Activated CD8-positive, alpha-beta T cell treated with anti-CD3 and anti-CD28 coated beads for 36 hours (primary cell): ENCODE measurements around the gene SRSF12. TPM values are rescaled to one million over a fixed set of nuclear protein-coding genes. Genes with fewer than 3 reads are reported as not detected.
"Not testable (repeated sequence)": the region's sequence is repeated elsewhere in the genome, so short reads cannot be mapped to it uniquely, and the experiment has no call there.

ENCODE experiments used
- ATAC-seq: fragments of 200-7000 bp; cut with Tn5 transposase; one replicate; pipeline ENCODE4 v1.10.0; 2021; ENCODE audit warnings: mild to moderate bottlenecking, moderate library complexity
- CTCF ChIA-PET: fragments of 350-600 bp; sonication (Branson Sonifier 250); formaldehyde crosslinking; loops from one replicate; lab custom pipeline; 2021; ENCODE audit warnings: antibody characterized with exemption; lab: Charles Lee
- POLR2A ChIA-PET: fragments of 350-600 bp; sonication (Branson Sonifier 250); formaldehyde crosslinking; loops from one replicate; lab custom pipeline; 2021; ENCODE audit warnings: antibody characterized with exemption; lab: Charles Lee
- DNase-seq: peaks from one replicate; pipeline ENCODE4 v3.0.0-alpha.2; 2020
- H3K27ac Mint-ChIP-seq: one replicate; pipeline ENCODE4 v1.8.0; 2021; ENCODE audit warnings: mild to moderate bottlenecking, mixed read lengths
- H3K27me3 Mint-ChIP-seq: one replicate; pipeline ENCODE4 v1.8.0; 2021; ENCODE audit warnings: mixed read lengths
- H3K36me3 Mint-ChIP-seq: one replicate; pipeline ENCODE4 v1.8.0; 2021; ENCODE audit warnings: low read depth, mixed read lengths
- H3K4me1 Mint-ChIP-seq: one replicate; pipeline ENCODE4 v1.8.0; 2021; ENCODE audit warnings: low read depth, mixed read lengths
- H3K4me3 Mint-ChIP-seq: one replicate; pipeline ENCODE4 v1.8.0; 2021; ENCODE audit warnings: mild to moderate bottlenecking, moderate library complexity, mixed read lengths
- H3K9me3 Mint-ChIP-seq: one replicate; pipeline ENCODE4 v1.8.0; 2021; ENCODE audit warnings: mixed read lengths
- CTCF ChIP-seq: fragments of 200-600 bp; IDR thresholded peaks from one replicate; pipeline ENCODE4 v1.8.0; 2022; ENCODE audit warnings: antibody characterized with exemption, mild to moderate bottlenecking
- intact Hi-C: fragments of 100-400 bp; cut with micrococcal nuclease; formaldehyde crosslinking; loops from one replicate; pipeline ENCODE4 v1.10.0; 2022
- total RNA-seq, 2 experiments: library from RNA; stranded (reverse); gene quantifications; one replicate each; pipeline ENCODE4 v1.2.3, GENCODE V29; 2021

SRSF12 gene
- total RNA-seq, 2 experiments from 2014 or later, result 0.83 to 1.1 TPM

DNA sequence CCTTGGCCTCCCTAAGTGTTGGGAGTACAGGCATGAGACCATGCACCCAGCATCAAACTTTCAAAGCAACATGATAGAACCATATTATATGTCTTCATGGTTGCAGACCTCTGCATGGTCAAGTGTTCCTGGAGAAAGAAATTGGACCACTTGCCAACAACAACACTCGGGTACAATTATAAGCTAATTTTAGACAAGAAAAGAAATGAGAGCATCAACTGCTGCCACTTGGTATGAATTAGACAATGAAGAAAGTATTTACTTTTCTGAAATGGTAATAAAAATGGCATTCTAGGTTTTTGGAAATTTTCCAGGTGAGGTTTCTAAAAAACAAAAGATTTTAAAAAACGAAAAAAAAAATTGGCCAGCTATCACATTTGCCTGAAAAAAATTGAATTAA is 20.3 kb upstream of the SRSF12 start:
- ChIA-PET CTCF (interaction anchor here (1.0 to 2.8 kb wide), 4 partner anchors 15 to 155 kb away, joined by 3 to 10 read pairs (median 6); no protein-coding TSS in a partner anchor), POLR2A (interaction anchor here (0.9 kb wide), 1 partner anchor 9 kb away, joined by 5 read pairs; no protein-coding TSS in a partner anchor)
- no peak overlapping the region for H3K4me3 Mint-ChIP-seq
- TF ChIP-seq CTCF, result no peak
- ATAC-seq, result no peak
- H3K9me3 Mint-ChIP-seq, result no peaks in the 10 kb centered on the region
- H3K4me1 Mint-ChIP-seq, result no peaks in the 10 kb centered on the region
- no peaks in the 10 kb centered on the region for H3K27me3 Mint-ChIP-seq
- H3K36me3 Mint-ChIP-seq, result no peaks in the 10 kb centered on the region
- no peak for DNase-seq
- intact Hi-C loops, result no loop called here
- H3K27ac Mint-ChIP-seq, result no peak overlapping the region

GRCh38 chr6:89134723-89135122 is 16.9 kb upstream of the SRSF12 start:
- intact Hi-C loops, result no loop called here
- H3K4me3 Mint-ChIP-seq, result no peak overlapping the region
- no peaks in the 10 kb centered on the region for H3K27me3 Mint-ChIP-seq
- H3K36me3 Mint-ChIP-seq, result no peaks in the 10 kb centered on the region
- H3K4me1 Mint-ChIP-seq, result no peaks in the 10 kb centered on the region
- ChIA-PET POLR2A (interaction anchor here (0.6 kb wide), 1 partner anchor 1246 kb away, joined by 3 read pairs; no protein-coding TSS in a partner anchor), CTCF (interaction anchor here (0.6 kb wide), 1 partner anchor 18 kb away, joined by 3 read pairs; no protein-coding TSS in a partner anchor)
- DNase-seq, result no peak
- no peak for ATAC-seq
- H3K27ac Mint-ChIP-seq, result no peak overlapping the region
- H3K9me3 Mint-ChIP-seq, result no peaks in the 10 kb centered on the region
- no peak for TF ChIP-seq CTCF

GRCh38 chr6:89133981-89134380 is 16.1 kb upstream of the SRSF12 start:
- intact Hi-C loops, result no loop called here
- CTCF ChIA-PET, result no interaction called here
- H3K4me1 Mint-ChIP-seq, result no peaks in the 10 kb centered on the region
- H3K27ac Mint-ChIP-seq, result no peak overlapping the region
- DNase-seq, result no peak
- H3K27me3 Mint-ChIP-seq, result no peaks in the 10 kb centered on the region
- no peak for ATAC-seq
- no peaks in the 10 kb centered on the region for H3K9me3 Mint-ChIP-seq
- TF ChIP-seq CTCF, result no peak
- H3K4me3 Mint-ChIP-seq, result no peak overlapping the region
- no peaks in the 10 kb centered on the region for H3K36me3 Mint-ChIP-seq
- POLR2A ChIA-PET, result interaction anchor here (1.5 kb wide), 1 partner anchor 11 kb away, joined by 3 read pairs; no protein-coding TSS in a partner anchor

DNA sequence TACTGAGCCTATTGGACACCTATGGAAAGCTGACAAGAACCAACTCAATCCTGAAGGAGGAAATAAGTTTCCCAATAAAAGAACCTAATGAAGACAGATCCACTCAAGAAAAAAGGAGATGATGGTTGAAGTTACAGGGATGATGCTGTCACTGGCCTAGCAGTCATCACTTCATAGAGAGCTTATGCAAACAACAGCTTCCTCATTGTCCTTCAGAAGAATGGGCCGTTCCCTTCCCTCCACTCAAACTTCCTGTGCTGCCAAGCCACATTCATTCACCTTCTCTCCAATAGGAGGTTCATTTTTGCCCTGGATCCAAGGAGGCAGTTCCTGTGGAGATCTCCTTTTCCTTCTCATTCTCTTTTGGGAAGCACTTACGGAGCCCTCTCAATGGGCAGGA is 14.2 kb upstream of the SRSF12 start:
- H3K27ac Mint-ChIP-seq, result no peak overlapping the region
- ATAC-seq, result no peak
- no peak for TF ChIP-seq CTCF
- no peaks in the 10 kb centered on the region for H3K36me3 Mint-ChIP-seq
- peaks cover 5% of the 10 kb centered on the region for H3K9me3 Mint-ChIP-seq
- CTCF ChIA-PET, result interaction anchor here (1.4 kb wide), 1 partner anchor 10 kb away, joined by 7 read pairs; no protein-coding TSS in a partner anchor
- no peak overlapping the region for H3K4me3 Mint-ChIP-seq
- DNase-seq, result no peak
- POLR2A ChIA-PET, result interaction anchor here (1.6 kb wide), 1 partner anchor 52 kb away, joined by 4 read pairs; no protein-coding TSS in a partner anchor
- no peaks in the 10 kb centered on the region for H3K4me1 Mint-ChIP-seq
- intact Hi-C loops, result no loop called here
- H3K27me3 Mint-ChIP-seq, result no peaks in the 10 kb centered on the region

GRCh38 chr6:89131599-89131998 is 13.7 kb upstream of the SRSF12 start:
- no peak for TF ChIP-seq CTCF
- ChIA-PET CTCF (interaction anchor here (0.9 to 1.4 kb wide), 2 partner anchors 10 to 11 kb away, joined by 3 to 7 read pairs; no protein-coding TSS in a partner anchor), POLR2A (no interaction called here)
- Mint-ChIP-seq H3K27me3 (no peaks in the 10 kb centered on the region), H3K4me3 (no peak overlapping the region), H3K36me3 (no peaks in the 10 kb centered on the region), H3K27ac (no peak overlapping the region), H3K4me1 (no peaks in the 10 kb centered on the region), H3K9me3 (peaks cover 5% of the 10 kb centered on the region)
- DNase-seq (no peak), ATAC-seq (no peak)
- intact Hi-C loops, result no loop called here

GRCh38 chr6:89128256-89128671 is 10.4 kb upstream of the SRSF12 start:
- H3K9me3 Mint-ChIP-seq, H3K27ac Mint-ChIP-seq, H3K4me1 Mint-ChIP-seq, H3K4me3 Mint-ChIP-seq, intact Hi-C loops, DNase-seq, H3K27me3 Mint-ChIP-seq, H3K36me3 Mint-ChIP-seq, POLR2A ChIA-PET, ATAC-seq: not testable (repeated sequence)
- CTCF ChIA-PET, result interaction anchor here (1.5 kb wide), 1 partner anchor 146 kb away, joined by 3 read pairs; no protein-coding TSS in a partner anchor
